Lower lobe of right lung (tissue), 2 donors: ENCODE data around the gene KIRREL3. TPM values are rescaled to one million over a fixed set of nuclear protein-coding genes. Genes with fewer than 3 reads are reported as not detected.

Source experiments
- ATAC-seq, 2 donors: fragments of 200-7000 bp; cut with Tn5 transposase; one replicate each; pipeline ENCODE4 v1.9.1; 2020 to 2022; ENCODE audit warnings: mild to moderate bottlenecking in 2 of 2, moderate library complexity in 2 of 2
- DNase-seq: peaks from one replicate; pipeline ENCODE4 v3.0.0-alpha.2; 2020
- H3K27ac ChIP-seq: fragments of 200-600 bp; one replicate; pipeline ENCODE4 v1.8.0; 2022
- H3K27me3 ChIP-seq: fragments of 200-600 bp; one replicate; pipeline ENCODE4 v1.8.0; 2022; ENCODE audit warnings: low read depth
- H3K36me3 ChIP-seq: fragments of 200-600 bp; one replicate; pipeline ENCODE4 v1.8.0; 2022; ENCODE audit warnings: mild to moderate bottlenecking
- H3K4me1 ChIP-seq: fragments of 200-600 bp; one replicate; pipeline ENCODE4 v1.8.0; 2022
- H3K4me3 ChIP-seq: fragments of 200-600 bp; one replicate; pipeline ENCODE4 v1.8.0; 2022; ENCODE audit warnings: mild to moderate bottlenecking
- H3K9me3 ChIP-seq: fragments of 200-600 bp; one replicate; pipeline ENCODE4 v1.8.0; 2022
- CTCF ChIP-seq: fragments of 200-600 bp; IDR thresholded peaks from one replicate; pipeline ENCODE4 v1.8.0; 2022; ENCODE audit warnings: antibody characterized with exemption, mild to moderate bottlenecking
- intact Hi-C: fragments of 100-400 bp; cut with DNase I; formaldehyde crosslinking; loops from one replicate; pipeline ENCODE4 v1.11.0; 2022
- total RNA-seq: library from RNA; stranded (reverse); fragmentation: NEBNext Ultra II Directional; extraction: Animal tissue kit (Norgen Biotek cat#: 25700); gene quantifications from one replicate; pipeline ENCODE4 v1.2.1, GENCODE V29; 2021
- donor health status: DM: no; HTN: yes; CAD: no; lungs with severe emphysema.

KIRREL3 gene
- total RNA-seq, 1 donor from 2014 or later, result 0.15 TPM

- no peak for ATAC-seq
- Histone ChIP-seq H3K9me3 (no peaks in the 10 kb centered on the region), H3K4me1 (no peaks in the 10 kb centered on the region), H3K27ac (no peak overlapping the region), H3K36me3 (no peaks in the 10 kb centered on the region), H3K27me3 (no peaks in the 10 kb centered on the region), H3K4me3 (no peak overlapping the region)
- intact Hi-C loops, result no loop called here
- no peak for DNase-seq
- TF ChIP-seq CTCF, result no peak
These were observed 27.2 kb upstream of the KIRREL3 start for GRCh38 chr11:127027789-127028188.

- Histone ChIP-seq H3K27ac (no peak overlapping the region), H3K4me1 (no peaks in the 10 kb centered on the region), H3K4me3 (no peak overlapping the region), H3K9me3 (no peaks in the 10 kb centered on the region), H3K36me3 (no peaks in the 10 kb centered on the region), H3K27me3 (no peaks in the 10 kb centered on the region)
- DNase-seq (no peak), ATAC-seq (no peak)
- intact Hi-C loops, result no loop called here
- no peak for TF ChIP-seq CTCF
These were observed 26.4 kb upstream of the KIRREL3 start for GRCh38 chr11:127027000-127027399.

- H3K36me3 ChIP-seq, result no peaks in the 10 kb centered on the region
- no peak overlapping the region for H3K27ac ChIP-seq
- no peaks in the 10 kb centered on the region for H3K27me3 ChIP-seq
- intact Hi-C loops, result no loop called here
- no peaks in the 10 kb centered on the region for H3K9me3 ChIP-seq
- DNase-seq (no peak), ATAC-seq (no peak)
- H3K4me3 ChIP-seq, result no peak overlapping the region
- TF ChIP-seq CTCF, result no peak
- H3K4me1 ChIP-seq, result no peaks in the 10 kb centered on the region
These were observed 23.4 kb upstream of the KIRREL3 start for GRCh38 chr11:127023991-127024390.

GRCh38 chr11:127018683-127019279 lies 18.2 kb upstream of the KIRREL3 start:
- TF ChIP-seq CTCF, result no peak
- H3K36me3 ChIP-seq, result no peaks in the 10 kb centered on the region
- ATAC-seq, result peak in 1 of 2 donors; percentile 29
- H3K4me1 ChIP-seq, result no peaks in the 10 kb centered on the region
- H3K27me3 ChIP-seq, result no peaks in the 10 kb centered on the region
- H3K27ac ChIP-seq, result no peak overlapping the region
- no peaks in the 10 kb centered on the region for H3K9me3 ChIP-seq
- H3K4me3 ChIP-seq, result no peak overlapping the region
- no peak for DNase-seq
- intact Hi-C loops, result no loop called here

- no peak overlapping the region for H3K4me3 ChIP-seq
These were observed 16.9 kb upstream of the KIRREL3 start for GRCh38 chr11:127017482-127017881.

More at GRCh38 chr11:127017482-127017881, 16.9 kb upstream of the KIRREL3 start:
- DNase-seq (no peak), ATAC-seq (no peak)
- Histone ChIP-seq H3K27me3 (no peaks in the 10 kb centered on the region), H3K4me1 (no peaks in the 10 kb centered on the region), H3K27ac (no peak overlapping the region), H3K9me3 (no peaks in the 10 kb centered on the region), H3K36me3 (no peaks in the 10 kb centered on the region)
- TF ChIP-seq CTCF, result no peak
- intact Hi-C loops, result no loop called here
